RPMI8226 (cell line): ENCODE results near the gene GAK.
"Not testable (repeated sequence)": the region's sequence is repeated elsewhere in the genome, so short reads cannot be mapped to it uniquely, and the experiment has no call there.

Experiments used
- DNase-seq: peaks from one replicate; pipeline ENCODE4 v3.0.0-alpha.2; 2015

The GAK gene

GRCh38 chr4:925171-925570, 6.9 kb downstream of the GAK start:
- DNase-seq = no peak

GRCh38 chr4:924107-925096, 7.7 kb downstream of the GAK start:
- no peak for DNase-seq

GRCh38 chr4:921830-922331, 10.2 kb downstream of the GAK start:
- no peak for DNase-seq

DNA sequence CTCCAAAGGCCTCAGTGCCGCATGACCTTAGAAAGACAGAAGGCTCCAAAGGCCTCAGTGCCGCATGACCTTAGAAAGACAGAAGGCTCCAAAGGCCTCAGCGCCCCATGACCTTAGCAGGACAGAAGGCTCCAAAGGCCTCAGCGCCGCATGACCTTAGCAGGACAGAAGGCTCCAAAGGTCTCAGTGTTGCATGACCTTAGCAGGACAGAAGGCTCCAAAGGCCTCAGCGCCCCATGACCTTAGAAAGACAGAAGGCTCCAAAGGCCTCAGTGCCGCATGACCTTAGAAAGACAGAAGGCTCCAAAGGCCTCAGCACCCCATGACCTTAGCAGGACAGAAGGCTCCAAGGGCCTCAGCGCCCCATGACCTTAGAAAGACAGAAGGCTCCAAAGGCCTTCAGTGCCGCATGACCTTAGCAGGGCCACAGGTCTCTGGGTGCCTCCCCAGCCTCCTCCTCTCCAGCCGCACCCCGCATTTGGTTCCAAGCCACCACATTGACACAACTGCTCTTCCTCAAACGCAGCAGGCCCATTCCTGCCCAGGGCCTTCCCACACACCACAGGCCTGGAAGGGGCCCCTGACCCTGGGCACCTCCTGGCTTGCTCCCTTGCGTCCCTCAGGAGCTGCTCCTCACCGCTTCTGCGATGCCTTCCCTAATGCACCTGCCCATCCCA, 13.0 kb downstream of the GAK start:
- DNase-seq = not testable (repeated sequence)

DNA sequence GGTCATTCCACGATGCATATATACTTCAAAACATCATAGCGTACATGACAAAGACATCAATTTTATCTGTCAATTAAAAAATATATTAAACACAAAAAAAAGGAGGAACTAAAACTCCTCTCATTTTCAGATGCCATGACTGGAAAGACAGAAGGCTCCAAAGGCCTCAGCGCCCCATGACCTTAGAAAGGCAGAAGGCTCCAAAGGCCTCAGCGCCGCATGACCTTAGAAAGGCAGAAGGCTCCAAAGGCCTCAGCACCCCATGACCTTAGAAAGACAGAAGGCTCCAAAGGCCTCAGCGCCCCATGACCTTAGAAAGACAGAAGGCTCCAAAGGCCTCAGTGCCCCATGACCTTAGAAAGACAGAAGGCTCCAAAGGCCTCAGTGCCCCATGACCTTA, 13.5 kb downstream of the GAK start:
- not testable (repeated sequence) for DNase-seq

DNA sequence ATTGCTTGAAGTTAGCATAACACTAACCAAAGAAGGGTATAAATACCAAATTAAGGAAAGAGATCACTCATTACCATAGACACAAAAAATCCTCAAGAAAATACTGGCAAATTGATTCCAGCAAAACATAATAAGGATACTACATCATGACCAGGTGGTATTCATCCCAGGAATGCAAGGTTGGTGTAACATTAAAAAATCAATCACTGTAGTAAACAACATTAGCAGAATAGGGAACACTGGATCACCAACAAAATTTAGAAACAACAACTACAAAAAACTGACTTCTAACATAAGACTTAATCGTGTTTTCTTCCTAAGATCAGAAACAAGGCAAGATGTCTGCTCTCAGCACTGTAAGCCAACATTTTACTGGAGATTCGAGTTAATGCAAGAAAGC, 14.1 kb downstream of the GAK start:
- no peak for DNase-seq

- DNase-seq = no peak
Observed at GRCh38 chr4:917466-917865, 14.7 kb downstream of the GAK start.

DNA sequence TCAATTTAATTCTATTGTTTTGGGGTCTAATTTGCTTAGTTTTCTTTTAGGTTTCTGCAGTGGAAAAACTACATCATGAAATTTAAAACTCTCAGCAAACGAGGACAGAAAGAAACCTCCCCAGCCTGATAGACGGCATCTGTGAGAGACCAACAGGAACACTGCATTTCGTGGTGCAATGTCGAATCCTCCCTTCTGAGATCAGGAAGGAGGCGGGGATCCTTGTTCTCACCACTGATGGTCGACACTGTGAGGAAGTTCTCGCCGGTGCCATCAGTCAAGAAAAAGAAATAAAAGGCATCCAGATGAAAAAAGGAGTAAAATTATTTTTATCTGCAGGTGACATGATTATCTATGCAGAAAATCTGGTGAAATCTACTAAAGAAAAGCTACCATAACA, 16.5 kb downstream of the GAK start:
- no peak for DNase-seq

DNA sequence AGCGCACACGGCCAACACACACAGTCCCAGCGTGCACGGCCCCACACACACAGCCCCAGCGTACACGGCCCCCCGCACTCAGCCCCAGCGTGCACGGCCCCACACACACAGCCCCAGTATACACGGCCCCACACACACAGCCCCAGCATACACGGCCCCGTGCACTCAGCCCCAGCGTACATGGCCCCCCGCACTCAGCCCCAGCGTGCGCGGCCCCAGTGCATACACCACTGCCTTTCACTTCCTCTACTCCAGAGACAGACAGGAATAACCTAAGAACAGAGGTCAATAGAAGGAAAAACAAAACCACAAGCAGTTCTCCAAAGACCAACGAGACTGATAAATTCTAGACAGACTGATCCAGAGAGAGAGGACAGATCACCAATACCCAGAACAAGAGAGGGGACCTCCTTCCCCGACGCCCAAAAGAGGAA, 17.1 kb downstream of the GAK start:
- no peak for DNase-seq

- DNase-seq = no peak
Observed at GRCh38 chr4:914531-914930, 17.6 kb downstream of the GAK start.

DNA sequence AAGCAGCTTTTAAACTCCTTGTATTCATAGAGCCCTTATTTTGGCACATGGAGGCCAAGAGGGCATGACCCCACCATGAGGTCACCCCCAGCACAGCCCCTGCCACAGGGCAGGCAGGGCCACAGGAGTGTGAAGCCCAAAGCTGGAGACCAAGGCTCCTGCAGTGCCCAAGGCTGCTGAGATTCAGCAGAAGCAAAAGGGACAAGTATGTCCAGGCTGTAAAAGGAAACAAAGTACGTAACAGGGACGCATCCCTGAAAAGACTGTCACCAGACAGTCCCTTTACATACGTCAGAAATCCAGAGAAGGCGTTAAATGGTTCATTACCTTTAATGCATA, 18.9 kb downstream of the GAK start:
- DNase-seq = no peak

- no peak for DNase-seq
Observed at GRCh38 chr4:912548-913279, 19.4 kb downstream of the GAK start.

- no peak for DNase-seq
Observed at GRCh38 chr4:911871-912490, 20.1 kb downstream of the GAK start.

DNA sequence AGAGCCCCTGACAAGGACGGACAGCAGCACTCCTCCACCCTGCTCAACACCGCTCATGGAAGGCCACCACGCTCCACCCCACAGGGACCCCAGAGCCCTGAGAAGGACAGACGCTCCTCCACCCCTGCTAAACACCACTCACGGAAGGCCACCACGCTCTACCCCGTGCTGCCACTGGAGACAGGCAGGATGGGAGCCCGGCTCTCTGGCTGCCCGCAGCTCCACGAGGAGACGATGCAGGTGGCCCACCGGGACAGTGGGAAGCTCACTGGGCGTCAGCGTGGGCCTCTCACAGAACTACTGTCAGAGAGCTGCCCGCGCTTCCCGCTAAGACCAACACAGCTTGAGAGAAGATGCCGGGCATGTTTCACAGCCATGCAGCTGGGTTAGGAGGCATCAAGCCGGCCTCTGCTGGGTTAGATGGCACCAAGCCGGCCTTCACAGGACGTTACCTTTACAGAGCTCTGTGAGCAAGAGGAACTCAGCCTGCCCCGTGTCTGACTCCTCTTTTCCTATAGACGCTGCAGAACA, 20.8 kb downstream of the GAK start:
- no peak for DNase-seq

DNA sequence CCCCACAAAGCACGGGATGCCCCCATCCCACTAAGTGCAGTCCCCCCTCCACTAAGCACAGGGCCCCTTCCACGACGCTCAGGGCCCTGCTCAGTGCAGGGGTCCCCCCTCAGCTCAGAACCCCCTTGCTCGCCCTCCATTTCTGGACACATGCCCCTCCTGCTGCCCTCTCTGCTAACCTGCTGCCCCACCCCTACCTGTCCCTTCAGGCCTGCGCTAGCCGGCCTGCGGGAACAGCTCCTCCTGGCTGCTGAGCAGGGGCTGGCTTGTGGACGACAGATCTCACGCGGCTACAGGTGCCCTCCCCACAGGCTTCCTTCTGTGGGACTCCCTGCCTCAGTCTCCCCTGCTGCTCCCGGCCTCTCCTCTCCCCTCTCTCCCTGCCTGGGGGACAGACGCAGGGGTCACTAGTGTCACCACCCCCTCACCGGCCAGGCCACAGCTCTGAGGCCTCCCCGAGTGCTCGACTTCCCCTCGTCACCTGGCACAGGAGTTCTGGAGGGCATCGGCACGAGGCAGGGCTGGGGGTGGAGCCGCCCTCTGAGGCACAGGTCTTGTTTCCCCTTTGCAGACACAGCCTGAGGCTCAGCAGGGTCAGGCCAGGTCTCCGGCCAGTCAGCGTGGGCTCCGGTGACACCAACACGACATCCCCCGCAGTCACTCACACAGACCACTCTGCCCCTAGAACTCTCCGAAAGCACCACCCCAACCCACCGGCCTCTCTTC, 21.6 kb downstream of the GAK start:
- DNase-seq = no peak

GRCh38 chr4:909821-910220, 22.3 kb downstream of the GAK start:
- no peak for DNase-seq

DNA sequence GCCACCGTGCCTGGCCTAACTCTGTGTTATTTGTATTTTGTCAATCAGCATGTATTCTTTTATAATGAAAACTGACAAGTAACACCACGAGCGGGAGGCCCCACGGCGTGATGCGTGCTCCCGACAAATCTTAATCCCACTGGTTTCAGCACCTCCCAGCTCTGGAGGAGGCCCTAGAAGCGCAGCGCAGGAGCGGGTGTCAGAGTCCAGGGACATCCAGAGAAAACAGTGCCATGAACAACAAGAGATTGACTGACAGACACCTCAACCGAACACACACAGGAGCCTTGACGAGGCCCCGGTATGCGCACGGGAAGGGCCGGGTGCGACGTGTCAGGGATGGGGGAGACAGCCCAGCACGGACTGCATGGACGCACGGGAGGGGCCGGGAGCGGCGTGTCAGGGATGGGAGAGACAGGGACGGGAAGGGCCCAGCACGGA, 23.0 kb downstream of the GAK start:
- DNase-seq = no peak

GRCh38 chr4:907691-908425, 24.3 kb downstream of the GAK start:
- no peak for DNase-seq

DNA sequence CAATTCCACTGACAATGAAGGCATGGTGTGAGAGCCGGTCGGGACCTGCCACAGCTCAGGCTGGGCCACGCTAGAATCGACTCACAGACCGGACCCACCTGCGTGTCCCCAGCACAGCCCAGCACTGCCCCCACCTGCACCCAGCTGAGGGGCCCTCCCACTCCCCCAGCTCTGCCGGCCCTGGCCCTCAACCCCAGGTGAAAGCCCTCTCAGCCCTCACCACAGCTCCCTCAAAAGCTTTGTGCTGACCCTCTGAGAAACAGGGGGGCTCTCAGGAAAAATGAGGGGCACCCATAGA, 25.1 kb downstream of the GAK start:
- DNase-seq = no peak

- no peak for DNase-seq
Observed at GRCh38 chr4:906339-907102, 25.6 kb downstream of the GAK start.
